GM21423 (cell line): ENCODE measurements around the gene CNTNAP4.

ENCODE experiments used
- ATAC-seq: cut with Tn5 transposase; IDR thresholded peaks from one replicate; pipeline ENCODE4 v1.9.1; 2021; ENCODE audit warnings: mild to moderate bottlenecking, moderate library complexity; ENCODE audit not compliant: unreplicated experiment

CNTNAP4 gene

GRCh38 chr16:76484020-76484419, 206.8 kb downstream of the CNTNAP4 start:
- ATAC-seq = no peak

GRCh38 chr16:76486740-76487139, 209.5 kb downstream of the CNTNAP4 start:
- no peak for ATAC-seq

GRCh38 chr16:76487411-76488064, 210.3 kb downstream of the CNTNAP4 start:
- no peak for ATAC-seq

GRCh38 chr16:76488065-76488417, 210.8 kb downstream of the CNTNAP4 start:
- ATAC-seq = no peak

GRCh38 chr16:76490036-76490639, 212.9 kb downstream of the CNTNAP4 start:
- no peak for ATAC-seq

- no peak for ATAC-seq
Measured at GRCh38 chr16:76500006-76500405, 222.8 kb downstream of the CNTNAP4 start.

GRCh38 chr16:76502063-76502462, 224.9 kb downstream of the CNTNAP4 start:
- no peak for ATAC-seq

- no peak for ATAC-seq
Measured at GRCh38 chr16:76502555-76502954, 225.4 kb downstream of the CNTNAP4 start.

GRCh38 chr16:76503091-76503490, 225.9 kb downstream of the CNTNAP4 start:
- ATAC-seq = no peak

- no peak for ATAC-seq
Measured at GRCh38 chr16:76511203-76511602, 234.0 kb downstream of the CNTNAP4 start.

- ATAC-seq = no peak
Measured at GRCh38 chr16:76518781-76519180, 241.6 kb downstream of the CNTNAP4 start.

- no peak for ATAC-seq
Measured at GRCh38 chr16:76524356-76524755, 247.2 kb downstream of the CNTNAP4 start.

- ATAC-seq = no peak
Measured at GRCh38 chr16:76524769-76525168, 247.6 kb downstream of the CNTNAP4 start.

GRCh38 chr16:76527244-76527643, 250.0 kb downstream of the CNTNAP4 start:
- ATAC-seq = no peak

GRCh38 chr16:76529120-76529519, 251.9 kb downstream of the CNTNAP4 start:
- ATAC-seq = no peak

GRCh38 chr16:76531236-76531635, 254.0 kb downstream of the CNTNAP4 start:
- ATAC-seq = no peak

- ATAC-seq = no peak
Measured at GRCh38 chr16:76532188-76532973, 255.2 kb downstream of the CNTNAP4 start.

GRCh38 chr16:76539609-76540008, 262.4 kb downstream of the CNTNAP4 start:
- ATAC-seq = no peak

GRCh38 chr16:76541070-76541469, 263.9 kb downstream of the CNTNAP4 start:
- no peak for ATAC-seq

- ATAC-seq = no peak
Measured at GRCh38 chr16:76565542-76565941, 288.3 kb downstream of the CNTNAP4 start.

GRCh38 chr16:76571755-76572154, 294.6 kb downstream of the CNTNAP4 start:
- ATAC-seq = no peak

- ATAC-seq = no peak
Measured at GRCh38 chr16:76573281-76573680, 296.1 kb downstream of the CNTNAP4 start.
